Measurements from ENCODE around the gene CCT2. TPM values are rescaled to one million over a fixed set of nuclear protein-coding genes. Genes with fewer than 3 reads are reported as not detected.

Gene CCT2
- total RNA-seq, 1 experiment from 2014 or later: 398 TPM

DNA sequence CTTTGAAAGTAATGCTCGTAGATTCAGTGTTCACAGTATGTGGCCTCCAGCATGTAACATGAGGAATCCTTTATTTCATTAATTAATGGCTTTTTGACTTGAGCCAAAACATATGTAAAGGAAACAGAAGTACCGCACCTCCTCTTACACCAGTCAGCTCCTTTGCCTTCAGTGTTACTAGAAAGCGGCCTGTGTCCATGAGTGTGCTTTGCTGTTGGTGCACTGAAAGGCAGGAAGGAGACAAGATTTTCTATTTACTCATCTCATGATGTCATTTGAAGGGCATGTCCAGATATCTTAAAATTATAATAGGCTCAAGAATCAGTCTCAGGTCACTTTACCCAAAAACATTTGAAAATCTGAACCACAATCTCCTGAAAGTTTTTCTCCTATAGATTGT lies 9.9 kb upstream of the CCT2 start:
- POLR2A ChIA-PET: no interaction called here
- peaks cover 18 to 27% of the 10 kb centered on the region in 2 experiments; a peak in 2 of 4 replicates for H3K36me3 ChIP-seq (ENCODE audit: control insufficient read depth in 1 of 2, insufficient read depth in 2 of 2, low read length in 2 of 2)

More for the DNA sequence above, 9.9 kb upstream of the CCT2 start:
- BruUV-seq (replicated peaks): no TSS peak
- intact Hi-C loops (cut with micrococcal nuclease): loop anchor here (10.0 kb wide), 1 partner anchor 421 kb away; no protein-coding TSS in a partner anchor
- ChIA-PET RAD21 (ENCODE audit: low non-redundant PET in 1 of 2, low total read pairs in 2 of 2, uncharacterized antibody in 2 of 2, unreplicated experiment in 2 of 2) (no interaction called here), CTCF (no interaction called here)
- no peaks in the 10 kb centered on the region for H4K20me1 ChIP-seq (ENCODE audit: insufficient read depth)
- H3K4me1 ChIP-seq (ENCODE audit: control insufficient read depth in 1 of 2, insufficient read depth in 2 of 2, low read length in 2 of 2): peaks cover 2 to 4% of the 10 kb centered on the region in 2 experiments; a peak in 3 of 4 replicates
- no peak overlapping the region for H3K4me2 ChIP-seq (ENCODE audit: low read length)
- no peak for DNase-seq (ENCODE audit: low read depth, low spot score)
- no peak overlapping the region for H3K27ac ChIP-seq (ENCODE audit: low read depth, low read length)
- no peak overlapping the region for H2AFZ ChIP-seq (ENCODE audit: low read depth, low read length, poor library complexity, severe bottlenecking)
- no peak overlapping the region for H3K9ac ChIP-seq (ENCODE audit: low read length)
- H3K4me3 ChIP-seq (replicated peaks in 1 of 2; ENCODE audit: low read depth in 1 of 2, low read length in 2 of 2): no peak overlapping the region
- H3K9me3 ChIP-seq (ENCODE audit: control insufficient read depth in 1 of 2, insufficient read depth in 1 of 2, low read depth in 1 of 2, low read length in 2 of 2): no peaks in the 10 kb centered on the region
- H3K79me2 ChIP-seq (ENCODE audit: insufficient read depth, low read length): 0 out of 2 replicates have a peak, but pooled peaks cover 2% of the 10 kb centered on the region
- no peak for TF ChIP-seq POLR2AphosphoS5 (IDR thresholded peaks at IDR 0.05; ENCODE audit: low read depth, low read length)
- no peak for TF ChIP-seq YY1 (IDR thresholded peaks at IDR 0.05; ENCODE audit: extremely low read depth, insufficient replicate concordance, low read depth, low read length)
- no peak for TF ChIP-seq POLR2A (IDR thresholded peaks at IDR 0.05; ENCODE audit: borderline replicate concordance, extremely low read depth, insufficient read depth, insufficient read length)
- TF ChIP-seq, protein P1, sequence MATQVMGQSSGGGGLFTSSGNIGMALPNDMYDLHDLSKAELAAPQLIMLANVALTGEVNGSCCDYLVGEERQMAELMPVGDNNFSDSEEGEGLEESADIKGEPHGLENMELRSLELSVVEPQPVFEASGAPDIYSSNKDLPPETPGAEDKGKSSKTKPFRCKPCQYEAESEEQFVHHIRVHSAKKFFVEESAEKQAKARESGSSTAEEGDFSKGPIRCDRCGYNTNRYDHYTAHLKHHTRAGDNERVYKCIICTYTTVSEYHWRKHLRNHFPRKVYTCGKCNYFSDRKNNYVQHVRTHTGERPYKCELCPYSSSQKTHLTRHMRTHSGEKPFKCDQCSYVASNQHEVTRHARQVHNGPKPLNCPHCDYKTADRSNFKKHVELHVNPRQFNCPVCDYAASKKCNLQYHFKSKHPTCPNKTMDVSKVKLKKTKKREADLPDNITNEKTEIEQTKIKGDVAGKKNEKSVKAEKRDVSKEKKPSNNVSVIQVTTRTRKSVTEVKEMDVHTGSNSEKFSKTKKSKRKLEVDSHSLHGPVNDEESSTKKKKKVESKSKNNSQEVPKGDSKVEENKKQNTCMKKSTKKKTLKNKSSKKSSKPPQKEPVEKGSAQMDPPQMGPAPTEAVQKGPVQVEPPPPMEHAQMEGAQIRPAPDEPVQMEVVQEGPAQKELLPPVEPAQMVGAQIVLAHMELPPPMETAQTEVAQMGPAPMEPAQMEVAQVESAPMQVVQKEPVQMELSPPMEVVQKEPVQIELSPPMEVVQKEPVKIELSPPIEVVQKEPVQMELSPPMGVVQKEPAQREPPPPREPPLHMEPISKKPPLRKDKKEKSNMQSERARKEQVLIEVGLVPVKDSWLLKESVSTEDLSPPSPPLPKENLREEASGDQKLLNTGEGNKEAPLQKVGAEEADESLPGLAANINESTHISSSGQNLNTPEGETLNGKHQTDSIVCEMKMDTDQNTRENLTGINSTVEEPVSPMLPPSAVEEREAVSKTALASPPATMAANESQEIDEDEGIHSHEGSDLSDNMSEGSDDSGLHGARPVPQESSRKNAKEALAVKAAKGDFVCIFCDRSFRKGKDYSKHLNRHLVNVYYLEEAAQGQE (IDR thresholded peaks at IDR 0.05; ENCODE audit: low read depth): no peak
- no peak for TF ChIP-seq EGR1 (IDR thresholded peaks at IDR 0.05; ENCODE audit: low read depth)
- no peak for TF ChIP-seq EZH2 (IDR thresholded peaks at IDR 0.05)
- TF ChIP-seq SIN3A (IDR thresholded peaks at IDR 0.05; ENCODE audit: low read depth): no peak
- TF ChIP-seq TCF7L2 (IDR thresholded peaks at IDR 0.05; ENCODE audit: borderline replicate concordance, extremely low read depth, insufficient read depth, insufficient read length): no peak
- no peak for TF ChIP-seq CBX3 (IDR thresholded peaks at IDR 0.05; ENCODE audit: low read depth)
- no peak for ATAC-seq
- H3K9me2 ChIP-seq (ENCODE audit: insufficient read depth): no peaks in the 10 kb centered on the region
- no peaks in the 10 kb centered on the region for H3K27me3 ChIP-seq (ENCODE audit: insufficient read depth, low read length)
